Skin of body (tissue), 2 donors: ENCODE measurements around the gene ANKS1B. TPM values are rescaled to one million over a fixed set of nuclear protein-coding genes. Genes with fewer than 3 reads are reported as not detected.
"Not testable (repeated sequence)": the region's sequence is repeated elsewhere in the genome, so short reads cannot be mapped to it uniquely, and the experiment has no call there.

Source experiments
- DNase-seq: peaks from one replicate; lab custom pipeline; 2025; lab: John Stamatoyannopoulos, UW
- total RNA-seq: library from RNA; depleted of rRNA; stranded (reverse); fragments of >200 nt; gene quantifications from one replicate; pipeline ENCODE4 v1.2.3, GENCODE V29; 2014

The ANKS1B gene
- total RNA-seq, 1 donor from 2014 or later: 10.7 TPM

- no peak for DNase-seq
Observed at GRCh38 chr12:99383258-99383657, 601.5 kb downstream of the ANKS1B start.

GRCh38 chr12:99381992-99382391, 602.7 kb downstream of the ANKS1B start:
- no peak for DNase-seq

GRCh38 chr12:99380701-99381100, 604.0 kb downstream of the ANKS1B start:
- DNase-seq: no peak

- no peak for DNase-seq
Observed at GRCh38 chr12:99374023-99374422, 610.7 kb downstream of the ANKS1B start.

GRCh38 chr12:99372257-99372920, 612.3 kb downstream of the ANKS1B start:
- DNase-seq: no peak

- DNase-seq: no peak
Observed at GRCh38 chr12:99370421-99371138, 614.2 kb downstream of the ANKS1B start.

- no peak for DNase-seq
Observed at GRCh38 chr12:99367181-99367580, 617.6 kb downstream of the ANKS1B start.

GRCh38 chr12:99352269-99352668, 632.5 kb downstream of the ANKS1B start:
- no peak for DNase-seq

- no peak for DNase-seq
Observed at GRCh38 chr12:99343960-99344359, 640.8 kb downstream of the ANKS1B start.

- no peak for DNase-seq
Observed at GRCh38 chr12:99339663-99340062, 645.1 kb downstream of the ANKS1B start.

GRCh38 chr12:99334285-99335056, 650.3 kb downstream of the ANKS1B start:
- no peak for DNase-seq

GRCh38 chr12:99332936-99333591, 651.7 kb downstream of the ANKS1B start:
- no peak for DNase-seq

GRCh38 chr12:99330216-99330615, 654.5 kb downstream of the ANKS1B start:
- no peak for DNase-seq

- DNase-seq: not testable (repeated sequence)
Observed at GRCh38 chr12:99321210-99321609, 663.5 kb downstream of the ANKS1B start.

- DNase-seq: no peak
Observed at GRCh38 chr12:99311373-99311772, 673.4 kb downstream of the ANKS1B start.

- no peak for DNase-seq
Observed at GRCh38 chr12:99309812-99310211, 674.9 kb downstream of the ANKS1B start.

- DNase-seq: no peak
Observed at GRCh38 chr12:99302874-99303273, 681.9 kb downstream of the ANKS1B start.

- DNase-seq: no peak
Observed at GRCh38 chr12:99287136-99287535, 697.6 kb downstream of the ANKS1B start.

GRCh38 chr12:99284161-99284560, 700.6 kb downstream of the ANKS1B start:
- DNase-seq: no peak

- DNase-seq: no peak
Observed at GRCh38 chr12:99282624-99283023, 702.1 kb downstream of the ANKS1B start.

- DNase-seq: no peak
Observed at GRCh38 chr12:99282086-99282485, 702.6 kb downstream of the ANKS1B start.

GRCh38 chr12:99281277-99281676, 703.5 kb downstream of the ANKS1B start:
- DNase-seq: no peak
